ENCODE results near the gene CORT. TPM values are rescaled to one million over a fixed set of nuclear protein-coding genes. Genes with fewer than 3 reads are reported as not detected.
"Not testable (repeated sequence)": the region's sequence is repeated elsewhere in the genome, so short reads cannot be mapped to it uniquely, and the experiment has no call there.

CORT gene
- total RNA-seq, 1 donor from 2014 or later = 0.82 TPM

GRCh38 chr1:10438677-10439163, 11.1 kb upstream of the CORT start:
- no peak for DNase-seq

DNA sequence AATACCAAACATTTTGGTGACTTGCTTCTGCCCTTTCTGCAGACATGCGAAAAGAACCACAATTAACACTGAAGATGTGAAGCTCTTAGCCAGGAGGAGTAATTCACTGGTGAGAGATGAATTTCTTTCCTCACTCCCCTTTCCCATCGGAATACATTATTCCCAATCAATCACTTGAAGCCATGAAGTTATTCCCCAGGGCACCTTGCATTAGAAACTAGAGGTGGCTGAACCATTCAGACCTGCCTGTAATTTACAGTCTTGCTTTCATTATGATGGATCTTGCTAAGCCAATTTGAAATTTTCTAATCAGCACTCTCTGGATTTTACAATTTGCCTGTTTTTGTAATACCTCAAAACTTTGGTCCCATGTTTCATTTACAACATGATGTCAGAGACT, 9.5 kb upstream of the CORT start:
- DNase-seq = no peak

GRCh38 chr1:10440794-10441193, 9.0 kb upstream of the CORT start:
- no peak for DNase-seq

DNA sequence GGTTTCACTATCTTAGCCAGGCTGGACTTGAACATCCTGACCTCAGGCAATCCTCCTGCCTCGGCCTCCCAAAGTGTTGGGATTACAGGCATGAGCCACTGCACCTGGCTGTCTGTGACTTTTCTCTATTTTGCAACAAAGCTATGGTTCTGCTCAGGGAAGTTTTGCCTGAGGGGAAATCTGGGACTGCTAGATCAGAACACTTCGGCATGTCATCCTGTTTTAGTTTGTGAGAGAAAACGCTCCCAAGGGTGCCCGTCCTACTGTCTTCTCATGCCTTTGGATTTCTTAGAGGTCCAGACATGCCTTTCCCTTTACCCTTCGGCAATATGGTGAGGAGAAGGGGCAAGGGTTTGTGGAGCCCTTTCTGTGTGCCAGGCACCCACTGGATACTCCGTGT, 5.6 kb upstream of the CORT start:
- no peak for DNase-seq

GRCh38 chr1:10444795-10445397, 4.9 kb upstream of the CORT start:
- no peak for DNase-seq

DNA sequence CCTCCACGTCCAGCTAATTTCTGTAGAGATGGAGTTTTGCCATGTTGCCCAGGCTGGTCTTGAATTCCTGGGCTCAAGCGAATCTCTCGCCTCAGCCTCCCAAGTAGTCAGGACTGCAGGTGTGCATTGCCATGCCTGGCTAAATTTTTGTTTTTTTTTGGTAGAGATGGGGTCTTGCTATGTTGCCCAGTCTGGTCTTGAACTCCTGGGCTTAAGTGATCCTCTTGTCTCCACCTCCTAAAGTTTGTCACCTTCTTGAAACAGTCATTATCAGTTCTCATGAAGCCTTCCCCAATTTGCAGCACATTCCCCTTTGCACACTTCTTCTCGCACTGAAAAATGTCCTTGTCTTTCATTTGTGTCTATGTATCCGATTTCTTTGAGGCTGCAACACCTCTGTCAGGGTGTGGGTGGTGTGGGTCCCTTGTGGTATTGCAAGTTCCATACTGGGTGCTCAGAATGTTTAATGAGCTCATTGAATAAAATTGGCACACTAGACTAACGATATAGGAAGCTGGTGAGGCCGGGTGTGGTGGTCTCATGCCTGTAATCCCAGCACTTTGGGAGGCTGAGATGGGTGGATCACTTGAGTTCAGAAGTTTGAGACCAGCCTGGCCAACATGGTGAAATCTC, 2.9 kb upstream of the CORT start:
- DNase-seq = no peak

DNA sequence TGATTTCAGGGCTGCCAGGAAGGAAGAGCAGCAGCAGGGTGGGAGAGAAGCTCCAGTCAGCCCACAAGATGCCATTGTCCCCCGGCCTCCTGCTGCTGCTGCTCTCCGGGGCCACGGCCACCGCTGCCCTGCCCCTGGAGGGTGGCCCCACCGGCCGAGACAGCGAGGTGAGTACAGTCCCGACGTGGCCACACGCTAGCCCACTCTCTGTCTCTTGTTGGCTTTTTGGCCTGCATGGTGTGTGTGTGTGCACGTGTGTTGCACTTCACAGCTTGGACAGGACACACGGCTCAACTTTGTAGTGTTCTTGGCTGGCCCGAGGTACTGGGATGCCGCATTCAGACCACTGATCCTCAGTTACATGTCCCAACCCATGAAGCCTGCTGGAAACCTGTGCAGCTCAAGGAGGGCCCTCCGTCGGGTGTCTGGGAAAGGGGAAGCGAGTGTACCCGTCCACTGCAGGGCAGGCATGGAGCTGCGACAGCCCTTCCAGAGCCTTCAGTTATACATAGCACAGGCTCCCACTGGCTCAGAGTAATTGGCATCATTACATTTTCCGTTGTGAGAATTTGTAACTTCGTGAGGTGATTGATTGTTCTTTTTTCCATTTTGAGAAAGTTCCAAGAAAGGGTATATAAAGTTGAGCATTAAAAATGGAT, 454 bp downstream of the CORT start:
- DNase-seq = peak; percentile 37

GRCh38 chr1:10450836-10451235, 1.0 kb downstream of the CORT start:
- peak; percentile 24 for DNase-seq

GRCh38 chr1:10451287-10451686, 1.5 kb downstream of the CORT start:
- DNase-seq = peak; percentile 43

GRCh38 chr1:10456048-10456447, 6.2 kb downstream of the CORT start:
- no peak for DNase-seq

- peak; percentile 29 for DNase-seq
Observed at GRCh38 chr1:10456661-10457060, 6.8 kb downstream of the CORT start.

DNA sequence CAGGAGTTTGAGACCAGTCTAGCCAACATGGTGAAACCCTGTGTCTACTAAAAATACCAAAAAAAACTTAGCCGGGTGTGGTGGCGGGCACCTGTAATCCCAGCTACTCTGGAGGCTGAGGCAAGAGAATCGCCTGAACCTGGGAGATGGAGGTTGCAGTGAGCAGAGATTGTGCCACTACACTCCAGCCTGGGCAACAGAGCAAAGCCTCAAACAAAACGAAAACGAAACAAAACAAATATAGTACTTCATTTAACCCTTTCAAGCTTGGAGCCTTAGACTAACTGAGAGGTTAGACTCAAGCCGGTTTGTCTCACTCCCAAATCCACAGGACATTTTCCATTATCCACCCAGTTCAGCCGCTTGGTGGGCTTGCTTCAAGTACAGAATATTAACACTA, 7.6 kb downstream of the CORT start:
- DNase-seq = not testable (repeated sequence)

- DNase-seq = no peak
Observed at GRCh38 chr1:10457875-10458274, 8.0 kb downstream of the CORT start.

GRCh38 chr1:10459184-10459583, 9.4 kb downstream of the CORT start:
- DNase-seq = no peak

DNA sequence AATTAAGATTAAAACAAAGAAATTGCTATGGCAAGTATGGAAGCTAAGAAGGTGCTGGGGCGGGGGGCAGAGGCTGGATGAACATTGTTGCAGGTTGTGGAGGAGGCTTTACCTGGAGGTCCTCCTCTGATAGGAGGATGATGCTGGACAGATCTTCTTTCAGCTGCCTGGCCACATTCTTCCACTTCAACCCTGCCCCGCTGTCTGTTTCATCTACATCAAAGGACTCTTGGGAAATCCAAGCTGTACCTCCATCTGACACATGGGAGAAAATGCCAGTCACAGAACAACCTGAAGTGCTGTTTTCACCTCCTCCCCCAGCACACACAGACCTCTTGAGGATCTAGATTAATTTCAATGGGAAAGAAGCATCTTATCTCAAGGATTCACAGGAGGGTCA, 17.2 kb downstream of the CORT start:
- no peak for DNase-seq

- DNase-seq = no peak
Observed at GRCh38 chr1:10470043-10470442, 20.2 kb downstream of the CORT start.

GRCh38 chr1:10471411-10472219, 21.8 kb downstream of the CORT start:
- DNase-seq = no peak

DNA sequence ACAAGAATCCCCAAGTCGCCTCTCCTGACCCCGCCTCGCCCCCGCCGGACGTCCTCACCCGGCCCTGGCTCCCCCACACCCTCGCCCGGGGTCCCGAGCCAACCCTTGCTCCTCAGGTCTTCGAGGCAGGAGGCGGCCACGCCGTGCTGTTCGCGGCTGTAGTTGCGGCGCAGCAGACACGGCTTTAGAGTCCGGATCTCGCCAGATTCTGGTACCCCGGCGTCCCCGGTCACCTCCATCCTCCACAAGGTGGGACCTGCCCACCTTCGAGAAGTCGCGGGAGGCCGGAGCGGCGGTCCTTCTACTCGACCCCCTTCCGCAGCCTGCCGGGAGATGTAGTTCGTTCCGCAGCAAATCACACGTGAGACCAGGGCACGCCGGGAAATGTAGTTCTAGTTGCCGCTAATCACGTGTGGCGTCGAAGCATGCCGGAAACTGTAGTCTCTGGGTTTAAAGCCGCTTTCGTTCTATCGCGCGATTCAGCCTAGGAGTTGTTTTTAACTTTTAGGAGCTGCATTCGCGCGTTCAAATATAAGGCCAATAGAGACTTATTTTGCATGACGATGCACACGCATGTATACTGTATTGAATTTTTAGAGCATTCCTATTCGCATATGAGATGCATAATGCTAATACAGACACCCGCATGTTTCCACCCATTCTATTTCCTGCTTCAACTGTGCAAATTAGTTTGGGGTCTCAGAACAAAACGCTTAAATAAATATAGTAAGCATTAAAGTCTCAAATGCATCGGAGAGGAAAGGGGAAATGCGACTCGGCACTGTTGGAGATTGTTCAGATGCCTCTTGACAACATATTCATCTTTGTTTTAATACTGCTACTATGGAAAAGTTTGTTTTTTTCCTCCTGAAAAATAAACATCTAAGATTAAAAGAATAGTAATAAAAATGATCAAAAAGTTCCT, 22.7 kb downstream of the CORT start, which contains the start of gene DFFA:
Gene DFFA, minus strand, starts transcription at position 310 of the 925 bp plus-strand sequence. Its CDS starts 71 bp downstream, at position 239.
- DNase-seq = peak; percentile 98

DNA sequence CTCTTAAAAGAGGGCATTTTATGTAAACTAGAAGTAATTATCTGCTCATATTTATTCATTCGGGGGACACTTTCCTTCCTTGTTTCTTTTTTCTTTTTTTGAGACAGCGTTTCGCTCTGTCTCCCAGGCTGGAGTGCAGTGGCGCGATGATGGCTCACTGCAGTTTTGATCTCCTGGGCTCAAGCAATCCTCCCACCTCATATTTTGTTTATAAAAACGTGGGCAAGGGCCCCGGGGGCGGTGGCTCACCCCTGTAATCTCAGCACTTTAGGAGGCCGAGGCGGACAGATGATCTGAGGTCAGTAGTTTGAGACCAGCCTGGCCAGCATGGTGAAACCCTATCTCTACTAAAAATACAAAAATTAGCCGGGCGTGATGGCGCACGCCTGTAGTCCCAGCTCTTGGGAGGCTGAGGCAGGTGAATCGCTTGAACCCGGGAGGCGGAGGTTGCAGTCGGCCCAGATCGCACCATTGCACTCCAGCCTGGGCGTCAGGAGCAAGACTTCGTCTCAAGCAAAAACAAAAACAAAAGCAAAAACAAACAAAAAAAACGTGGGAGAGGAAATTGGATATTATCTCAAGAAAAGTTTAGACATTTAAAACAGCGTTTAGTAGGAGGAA, 23.4 kb downstream of the CORT start:
- DNase-seq = no peak

DNA sequence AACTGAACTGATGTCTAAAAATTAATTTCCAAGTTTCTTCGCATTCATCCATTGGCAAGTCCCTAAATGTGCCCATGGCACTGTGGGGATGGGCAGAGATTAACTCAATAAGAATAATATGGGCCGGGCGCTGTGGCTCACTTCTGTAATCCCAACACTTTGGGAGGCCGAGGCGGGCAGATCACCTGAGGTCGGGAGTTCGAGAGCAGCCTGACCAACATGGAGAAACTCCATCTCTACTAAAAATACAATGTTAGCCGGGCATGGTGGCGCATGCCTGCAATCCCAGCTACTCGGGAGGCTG, 24.4 kb downstream of the CORT start:
- DNase-seq = not testable (repeated sequence)
